Measurements from ENCODE around the gene LRRTM3.

Gene LRRTM3

GRCh38 chr10:66934711-66935110, 8.9 kb downstream of the LRRTM3 start:
- no peak for DNase-seq (ENCODE audit: low read depth)

- DNase-seq (ENCODE audit: low read depth): no peak
Measured at GRCh38 chr10:66940965-66941364, 15.1 kb downstream of the LRRTM3 start.

GRCh38 chr10:66941491-66941890, 15.7 kb downstream of the LRRTM3 start:
- DNase-seq (ENCODE audit: low read depth): no peak

DNA sequence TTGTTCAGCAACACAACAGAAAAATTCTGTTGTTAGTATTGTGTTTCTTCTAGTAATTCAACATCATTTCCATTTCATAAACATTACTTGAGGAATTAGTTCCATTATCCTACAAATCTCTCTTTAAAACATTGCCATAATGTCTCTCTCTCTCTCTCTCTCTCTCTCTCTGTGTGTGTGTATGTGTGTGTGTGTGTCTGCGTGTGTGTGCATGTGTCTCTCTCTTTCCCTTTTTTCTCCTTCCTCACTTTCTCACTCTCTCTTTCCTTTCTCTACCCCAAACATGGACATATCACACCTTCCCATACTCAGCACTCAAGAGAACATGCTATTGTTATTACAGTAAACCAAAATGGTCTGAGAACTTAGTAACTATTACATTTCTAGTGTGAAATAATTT, 16.6 kb downstream of the LRRTM3 start:
- DNase-seq (ENCODE audit: low read depth): no peak

- DNase-seq (ENCODE audit: low read depth): no peak
Measured at GRCh38 chr10:66943590-66943989, 17.8 kb downstream of the LRRTM3 start.

DNA sequence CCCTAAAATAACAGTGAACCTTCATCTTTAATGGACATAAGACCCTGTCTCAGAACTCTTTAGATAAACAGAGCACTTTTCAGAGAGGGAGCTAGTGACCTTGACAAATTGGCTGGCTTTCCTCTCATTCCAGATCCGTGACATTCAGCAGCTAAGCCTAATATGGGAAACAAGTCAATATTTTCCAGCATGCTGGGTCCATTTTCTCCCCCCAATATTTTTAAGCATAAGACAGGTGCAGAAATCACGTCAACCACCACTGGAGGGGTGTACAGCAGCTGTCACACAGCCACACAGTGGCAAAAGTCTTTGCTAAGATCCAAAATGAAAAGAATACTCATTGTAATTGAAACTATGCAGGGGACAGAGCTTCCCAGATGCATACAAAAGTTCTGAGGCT, 26.1 kb downstream of the LRRTM3 start:
- no peak for DNase-seq (ENCODE audit: low read depth)

- DNase-seq (ENCODE audit: low read depth): no peak
Measured at GRCh38 chr10:66958466-66958865, 32.6 kb downstream of the LRRTM3 start.

DNA sequence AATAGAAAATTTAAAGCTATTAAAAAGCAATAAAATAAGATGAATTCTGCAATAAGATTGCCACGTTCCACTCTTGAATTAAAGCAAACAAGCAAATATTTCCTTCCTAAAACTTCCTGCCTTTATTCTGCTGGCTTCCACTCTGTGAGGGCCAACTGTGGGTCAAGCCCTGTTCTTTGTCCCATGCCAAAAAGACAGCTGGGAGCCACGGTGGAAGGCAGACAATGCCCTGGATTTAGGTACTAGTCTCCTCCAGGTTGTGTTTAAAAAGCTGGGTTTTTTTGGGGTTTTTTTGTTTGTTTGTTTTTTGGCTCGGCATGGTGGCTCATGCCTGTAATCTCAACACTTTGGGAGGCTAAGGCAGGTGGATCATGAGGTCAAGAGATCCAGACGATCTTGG, 39.1 kb downstream of the LRRTM3 start:
- DNase-seq (ENCODE audit: low read depth): no peak

GRCh38 chr10:66980246-66980815, 54.5 kb downstream of the LRRTM3 start:
- no peak for DNase-seq (ENCODE audit: low read depth)

GRCh38 chr10:66981361-66982052, 55.7 kb downstream of the LRRTM3 start:
- DNase-seq (ENCODE audit: low read depth): no peak

- DNase-seq (ENCODE audit: low read depth): no peak
Measured at GRCh38 chr10:66982053-66982420, 56.2 kb downstream of the LRRTM3 start.

DNA sequence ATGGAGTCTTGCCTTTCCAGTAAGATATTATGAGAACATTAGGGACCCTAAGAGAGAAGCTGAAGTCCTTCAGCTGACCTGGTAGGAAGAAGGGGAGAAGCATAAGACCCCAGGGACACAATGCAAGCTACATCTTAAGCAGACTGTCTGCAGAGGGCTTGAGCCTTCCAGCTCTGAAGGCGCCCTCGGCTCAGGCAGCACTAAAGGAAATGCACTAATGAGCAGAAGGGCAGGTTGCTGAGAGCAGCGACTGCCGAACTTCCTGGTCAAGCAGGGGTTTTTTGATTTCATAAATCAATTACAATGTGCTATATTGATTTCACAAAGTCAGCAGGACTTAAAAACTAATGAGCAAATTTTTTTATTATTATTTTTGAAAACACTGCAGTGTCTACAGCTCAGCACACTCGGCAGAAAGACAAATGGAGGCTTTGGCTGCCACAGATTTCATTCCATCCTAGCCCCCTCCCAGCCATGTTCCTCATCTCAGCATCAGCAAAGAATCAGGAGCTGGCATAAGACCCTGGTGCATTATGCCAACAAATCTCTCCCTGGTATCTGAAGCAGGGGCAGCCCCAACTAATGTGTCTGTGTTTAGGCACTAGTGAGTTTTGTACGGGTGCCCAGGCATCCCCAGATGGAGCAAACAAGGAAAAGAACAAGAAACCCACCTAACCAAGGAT, 57.1 kb downstream of the LRRTM3 start:
- no peak for DNase-seq (ENCODE audit: low read depth)

DNA sequence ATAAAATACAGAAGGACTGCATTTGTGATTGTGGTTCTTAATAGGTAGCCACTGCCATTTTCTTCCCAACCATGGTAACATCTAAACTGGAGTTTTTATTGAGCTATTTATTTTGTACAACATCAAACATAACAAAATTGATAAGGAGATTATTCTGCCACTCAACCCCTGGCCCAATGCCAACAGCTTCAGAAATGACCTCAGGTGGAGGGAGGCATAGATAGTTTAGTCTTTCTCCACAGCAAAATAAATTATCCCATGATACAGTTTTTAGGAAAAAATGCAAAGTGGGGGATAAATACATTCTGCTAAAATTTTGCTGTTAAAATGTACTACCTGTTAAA, 57.6 kb downstream of the LRRTM3 start:
- no peak for DNase-seq (ENCODE audit: low read depth)

DNA sequence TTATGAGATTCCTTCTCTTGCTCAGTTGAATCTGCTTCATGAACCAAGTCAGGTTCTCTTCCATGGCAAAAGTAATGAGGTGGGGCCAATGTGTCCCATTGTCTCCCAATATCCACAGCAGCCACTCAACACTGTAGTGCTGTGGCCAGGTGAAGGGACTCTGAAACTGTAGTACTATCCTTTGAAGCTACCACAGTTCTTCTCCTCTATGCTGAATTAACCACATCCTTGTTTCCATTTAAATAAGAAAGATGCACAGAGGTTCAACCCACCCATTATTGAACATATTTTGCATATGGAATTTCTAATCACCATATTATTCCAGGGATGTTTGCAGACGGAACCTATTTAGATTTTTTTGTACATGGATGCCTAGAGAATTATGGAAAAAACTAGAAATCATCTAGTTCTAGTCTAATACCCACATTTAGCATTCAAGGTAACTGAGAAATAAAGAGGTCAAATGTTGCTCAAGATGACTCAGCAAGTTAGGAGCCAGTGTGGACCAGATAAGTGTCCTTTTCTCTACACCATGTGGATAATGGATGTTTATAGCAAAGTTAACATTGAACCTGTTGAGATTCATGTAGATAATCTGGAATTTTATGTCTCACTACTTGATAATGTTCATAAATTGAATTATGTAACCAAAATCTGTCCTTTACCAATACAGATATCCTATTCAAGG, 64.5 kb downstream of the LRRTM3 start:
- no peak for DNase-seq (ENCODE audit: low read depth)

DNA sequence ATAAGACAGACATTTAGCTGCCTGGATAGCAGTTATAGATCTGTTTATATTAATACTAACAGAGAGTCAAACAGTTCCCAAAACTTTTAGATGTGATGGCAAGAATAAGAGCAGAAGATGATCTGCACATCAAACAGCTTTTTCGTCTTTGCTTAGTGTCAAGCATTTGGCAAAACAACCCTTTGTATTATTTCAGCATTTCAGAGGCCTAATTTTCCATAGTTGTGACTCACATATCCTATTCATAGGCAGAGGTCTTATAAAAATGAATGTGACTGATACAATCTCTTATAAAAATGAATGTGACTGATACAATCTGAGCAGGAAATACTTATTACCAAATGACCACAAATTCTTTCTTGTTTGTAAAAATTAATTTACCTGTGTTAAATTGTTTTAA, 71.2 kb downstream of the LRRTM3 start:
- no peak for DNase-seq (ENCODE audit: low read depth)

- DNase-seq (ENCODE audit: low read depth): no peak
Measured at GRCh38 chr10:66999762-67000545, 74.1 kb downstream of the LRRTM3 start.

- no peak for DNase-seq (ENCODE audit: low read depth)
Measured at GRCh38 chr10:67004690-67005089, 78.9 kb downstream of the LRRTM3 start.

GRCh38 chr10:67005981-67006380, 80.1 kb downstream of the LRRTM3 start:
- DNase-seq (ENCODE audit: low read depth): no peak

DNA sequence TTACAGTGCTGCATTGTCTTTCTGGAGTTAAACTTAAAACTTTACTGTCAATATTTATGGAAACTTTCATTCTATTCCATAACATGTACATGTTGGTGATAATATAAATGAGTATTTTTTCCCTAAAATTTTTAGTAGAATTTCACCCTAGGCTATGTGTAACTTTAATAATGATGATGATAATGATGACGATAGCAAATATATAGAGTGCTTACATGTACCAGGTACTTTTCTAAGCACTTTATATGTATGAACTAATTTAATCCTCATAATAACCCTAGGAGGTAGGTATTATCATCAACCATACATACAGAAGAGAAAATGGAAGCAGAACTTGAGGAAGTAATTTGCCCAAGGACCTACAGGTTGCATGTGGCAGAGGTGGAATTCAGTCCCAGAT, 85.6 kb downstream of the LRRTM3 start:
- no peak for DNase-seq (ENCODE audit: low read depth)

DNA sequence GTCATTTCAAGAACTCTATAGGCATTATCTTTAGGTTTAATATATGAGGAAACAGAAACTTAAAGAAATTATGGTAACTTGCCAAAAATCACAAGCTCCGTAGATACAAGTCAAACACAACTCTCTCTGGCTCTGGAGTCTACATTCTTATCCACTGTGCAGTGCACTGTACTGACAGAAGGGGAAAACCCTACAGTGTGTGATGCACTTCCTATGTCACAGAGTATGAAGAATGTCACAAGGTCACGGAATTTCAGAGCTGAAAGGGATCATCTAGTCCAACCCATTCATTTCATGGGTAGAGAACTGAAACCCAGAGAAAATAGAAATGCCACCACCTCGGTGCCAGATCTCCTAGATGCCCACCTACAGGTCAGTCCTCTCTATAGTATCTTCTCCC, 86.1 kb downstream of the LRRTM3 start:
- DNase-seq (ENCODE audit: low read depth): no peak

GRCh38 chr10:67015225-67015624, 89.4 kb downstream of the LRRTM3 start:
- DNase-seq (ENCODE audit: low read depth): no peak

GRCh38 chr10:67017218-67017617, 91.4 kb downstream of the LRRTM3 start:
- DNase-seq (ENCODE audit: low read depth): no peak

Measured in activated T-cell treated with anti-CD3 and anti-CD28 coated beads for 1 hour (primary cell).